Cerebellar nuclear complex (tissue), 1 donor: ENCODE results near the gene GLYR1.
A peak's percentile ranks its signal among the peaks of the same experiment; 100 is the strongest.

ENCODE experiments used
- DNase-seq, 2 experiments: peaks; one replicate each; lab custom pipeline; 2025; lab: John Stamatoyannopoulos, UW

Gene GLYR1

GRCh38 chr16:4805231-4805630, 41.9 kb downstream of the GLYR1 start:
- DNase-seq = no peak

DNA sequence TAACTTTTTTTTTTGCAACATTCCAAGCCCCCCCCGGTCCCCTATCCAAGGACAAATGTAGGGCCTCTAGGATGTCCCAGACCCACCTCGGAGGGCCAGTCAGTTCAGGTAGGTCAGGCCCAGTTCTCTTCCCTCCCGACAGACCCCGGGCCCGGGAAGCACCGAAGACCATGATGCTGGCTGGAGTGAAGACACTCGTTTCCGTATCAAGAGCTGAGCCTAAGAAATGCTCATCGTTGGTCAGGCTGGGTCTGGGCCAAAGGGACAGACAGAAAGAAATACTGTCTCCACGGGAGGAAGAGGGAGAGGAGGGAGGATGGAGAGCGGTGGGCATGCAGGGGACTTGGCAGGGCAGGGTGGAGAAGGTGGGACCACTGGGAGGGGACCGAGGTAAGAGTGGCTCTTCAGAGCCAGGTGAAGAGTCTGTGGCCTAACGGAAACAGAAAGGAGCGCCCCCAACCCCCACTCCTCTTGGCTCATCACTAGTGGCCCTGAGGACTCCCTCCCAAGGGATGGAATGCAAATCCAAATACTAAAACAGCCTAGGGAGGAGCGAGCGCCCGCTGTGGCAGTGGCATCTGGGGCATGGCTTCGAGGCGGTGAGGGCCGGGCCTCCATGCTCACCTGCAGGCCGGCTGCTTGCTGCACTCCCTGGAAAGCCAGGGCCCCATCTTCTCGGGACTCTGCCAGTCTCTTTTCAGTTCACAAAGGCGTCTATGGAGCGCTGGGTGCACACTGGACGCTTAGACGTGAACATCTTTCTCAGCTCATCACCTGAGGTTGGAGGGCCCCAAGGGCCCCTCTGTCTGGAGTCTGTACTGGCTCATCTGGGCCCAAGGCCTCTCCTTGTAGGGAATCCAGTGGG, 43.0 kb downstream of the GLYR1 start:
- DNase-seq = no peak

GRCh38 chr16:4803401-4803844, 43.7 kb downstream of the GLYR1 start:
- DNase-seq = no peak

DNA sequence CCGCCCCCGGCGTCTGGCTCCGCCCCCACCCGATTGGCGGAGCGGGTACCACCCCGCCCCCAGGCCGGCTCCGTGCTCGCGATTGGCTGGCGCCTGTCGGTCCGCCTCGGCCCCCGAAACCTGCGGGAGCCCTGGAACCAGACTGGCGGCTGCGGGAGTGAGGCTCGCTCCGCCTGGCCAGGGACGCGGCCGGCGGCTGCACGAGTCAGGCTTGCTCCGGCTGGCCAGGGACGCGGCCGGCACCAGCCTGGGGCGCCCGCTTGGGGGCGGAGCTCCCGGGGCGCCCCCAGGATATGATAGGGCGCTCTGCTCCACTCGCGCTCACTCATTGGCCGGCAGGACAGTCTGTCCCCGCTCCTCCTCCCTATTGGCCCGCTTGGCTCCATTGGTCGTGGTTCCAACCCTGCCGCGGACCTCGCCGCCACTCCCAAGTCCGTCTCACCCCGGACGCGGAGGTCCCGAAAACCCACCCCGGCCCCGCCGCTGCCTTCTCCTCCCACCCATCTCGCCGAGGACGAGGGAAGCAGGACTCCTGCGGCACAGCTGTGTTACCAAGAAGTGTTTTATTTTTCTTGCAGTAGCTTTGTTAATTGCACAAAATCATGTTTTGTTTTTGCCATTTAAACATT, 44.3 kb downstream of the GLYR1 start:
- peak; percentile 80 to 88 for DNase-seq

GRCh38 chr16:4801962-4802658, 45.0 kb downstream of the GLYR1 start, which contains the start of gene ROGDI:
Gene ROGDI, minus strand, starts transcription at chr16:4802633. Its CDS starts 62 bp downstream, at chr16:4802571.
- peak; percentile 31 to 53 for DNase-seq

- DNase-seq = no peak
These were observed 45.8 kb downstream of the GLYR1 start for GRCh38 chr16:4801051-4801961.

DNA sequence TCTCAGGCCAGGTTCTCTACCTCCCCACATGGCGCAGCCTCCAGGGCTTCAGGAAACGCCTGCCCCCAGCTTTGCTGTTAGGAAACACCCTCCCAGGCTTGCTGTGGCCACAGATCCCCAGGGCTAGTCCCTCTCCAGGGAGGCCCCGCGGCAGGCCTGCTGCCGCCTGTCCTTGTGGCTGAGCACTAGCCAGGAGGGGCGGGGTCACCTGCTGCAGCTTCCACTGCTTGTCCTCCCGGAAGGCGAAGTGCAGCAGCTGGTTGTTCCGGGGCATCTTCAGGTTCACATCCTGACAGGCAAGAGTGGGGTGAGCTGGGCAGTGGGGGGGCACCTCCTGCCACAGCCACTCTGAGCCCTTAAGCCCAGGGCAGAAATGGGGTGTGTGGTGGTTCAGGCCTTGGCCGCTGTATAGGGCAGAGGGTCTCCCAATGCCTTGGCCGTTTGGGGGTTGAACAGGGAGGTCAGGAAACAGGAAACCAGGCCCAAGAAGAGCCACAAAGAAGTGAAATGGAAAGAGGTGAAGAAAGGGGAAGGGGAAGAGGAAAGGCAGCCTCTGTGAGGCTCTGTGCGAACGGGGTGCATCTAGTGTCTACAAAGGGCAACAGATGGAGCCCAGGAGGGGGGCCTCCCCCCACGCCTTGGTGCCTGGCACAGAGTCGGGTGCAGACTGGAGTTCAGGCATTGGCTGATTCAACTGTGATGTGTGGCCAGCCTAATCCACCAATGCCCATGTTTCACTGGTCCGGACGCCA, 46.6 kb downstream of the GLYR1 start:
- DNase-seq = peak; percentile 63 to 72

- no peak for DNase-seq
These were observed 47.8 kb downstream of the GLYR1 start for GRCh38 chr16:4799171-4799855.

- DNase-seq = no peak
These were observed 48.6 kb downstream of the GLYR1 start for GRCh38 chr16:4798456-4798855.

- no peak for DNase-seq
These were observed 49.3 kb downstream of the GLYR1 start for GRCh38 chr16:4797805-4798252.

- DNase-seq = no peak
These were observed 49.9 kb downstream of the GLYR1 start for GRCh38 chr16:4796982-4797804.

DNA sequence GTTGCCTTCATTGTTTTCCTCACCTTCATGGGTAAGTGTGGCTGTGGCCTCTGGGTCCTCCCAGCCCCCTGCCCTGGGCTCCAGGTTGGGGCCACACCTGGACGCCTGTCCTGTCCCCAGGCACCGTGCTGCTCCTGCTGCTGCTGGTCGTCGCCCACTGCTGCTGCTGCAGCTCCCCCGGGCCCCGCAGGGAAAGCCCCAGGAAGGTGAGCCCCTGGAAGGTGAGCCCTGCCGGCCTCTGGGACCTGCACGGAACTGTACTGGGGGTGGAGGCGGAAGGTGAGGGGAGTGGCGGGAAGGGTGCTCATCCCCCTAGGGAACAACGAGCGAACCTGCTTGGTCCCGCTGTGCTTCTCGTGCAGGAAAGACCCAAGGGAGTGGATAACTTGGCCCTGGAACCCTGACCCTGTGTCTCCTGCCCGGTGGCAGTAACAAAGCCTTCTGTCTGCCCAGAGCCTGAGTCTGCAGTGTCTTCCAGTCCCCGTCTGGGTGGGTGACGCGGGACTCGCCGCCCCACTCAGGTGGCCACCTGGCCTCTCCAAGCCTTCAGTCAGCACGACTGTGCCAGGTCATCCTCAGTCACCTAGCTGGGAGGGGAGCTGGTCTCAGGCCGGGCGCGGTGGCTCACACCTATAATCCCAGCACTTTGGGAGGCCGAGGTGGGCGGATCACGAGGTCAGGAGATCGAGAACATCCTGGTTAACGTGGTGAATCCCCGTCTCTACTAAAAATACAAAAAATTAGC, 51.1 kb downstream of the GLYR1 start:
- DNase-seq = no peak

GRCh38 chr16:4795181-4795827, 51.8 kb downstream of the GLYR1 start, which contains the start of gene SMIM22:
Gene SMIM22, plus strand, starts transcription at chr16:4795369. Its CDS starts 366 bp downstream, at chr16:4795735.
- no peak for DNase-seq

GRCh38 chr16:4792951-4793513, 54.1 kb downstream of the GLYR1 start:
- DNase-seq = no peak

DNA sequence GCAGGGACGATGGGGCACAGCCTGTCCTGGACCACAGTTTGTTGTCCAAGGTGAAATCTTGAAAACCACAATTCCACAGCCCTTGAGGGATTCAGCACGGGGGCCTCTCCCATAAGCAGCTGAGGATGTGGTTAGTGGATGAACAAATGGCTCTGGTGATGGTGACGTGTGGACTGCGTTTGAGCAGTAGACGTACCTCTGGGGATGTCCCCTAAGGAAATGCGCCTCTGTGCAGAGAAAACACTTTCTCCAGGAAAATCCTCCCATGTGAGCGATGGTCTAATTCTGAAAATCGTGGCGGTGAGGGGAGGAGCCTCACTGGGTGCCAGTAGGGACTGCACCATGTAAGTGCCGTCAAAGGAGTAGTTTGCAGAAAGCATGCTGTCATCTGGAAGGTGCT, 56.2 kb downstream of the GLYR1 start:
- DNase-seq = no peak

- no peak for DNase-seq
These were observed 56.8 kb downstream of the GLYR1 start for GRCh38 chr16:4790261-4790660.

- no peak for DNase-seq
These were observed 58.2 kb downstream of the GLYR1 start for GRCh38 chr16:4788910-4789309.

DNA sequence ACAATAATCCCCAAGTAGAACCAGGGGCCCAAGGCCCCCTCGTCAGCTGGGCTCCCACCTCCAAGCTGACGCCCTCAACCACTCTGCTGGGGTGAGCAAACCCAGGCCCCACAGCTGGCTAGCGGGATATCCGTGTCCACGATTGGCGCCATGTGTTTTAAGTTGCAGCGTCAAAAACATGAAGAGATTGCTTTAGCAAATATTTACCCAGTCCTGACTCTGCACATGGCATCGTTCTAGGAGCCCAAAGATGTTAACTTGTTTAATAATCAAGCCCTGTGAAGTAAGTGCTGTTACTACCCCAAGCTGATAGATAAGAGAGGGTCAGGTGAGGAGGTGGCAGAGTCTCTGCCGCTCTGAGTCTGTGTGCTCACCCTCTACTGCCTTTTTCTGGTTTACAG, 58.6 kb downstream of the GLYR1 start:
- no peak for DNase-seq
